HG03378 (cell line): ENCODE data around the gene CD84.
"Not testable (repeated sequence)": the region's sequence is repeated elsewhere in the genome, so short reads cannot be mapped to it uniquely, and the experiment has no call there.

ENCODE experiments used
- ATAC-seq: cut with Tn5 transposase; IDR thresholded peaks from one replicate; pipeline ENCODE4 v1.9.1; 2021; ENCODE audit warnings: mild to moderate bottlenecking, moderate library complexity; ENCODE audit not compliant: unreplicated experiment

CD84 gene, protein sequence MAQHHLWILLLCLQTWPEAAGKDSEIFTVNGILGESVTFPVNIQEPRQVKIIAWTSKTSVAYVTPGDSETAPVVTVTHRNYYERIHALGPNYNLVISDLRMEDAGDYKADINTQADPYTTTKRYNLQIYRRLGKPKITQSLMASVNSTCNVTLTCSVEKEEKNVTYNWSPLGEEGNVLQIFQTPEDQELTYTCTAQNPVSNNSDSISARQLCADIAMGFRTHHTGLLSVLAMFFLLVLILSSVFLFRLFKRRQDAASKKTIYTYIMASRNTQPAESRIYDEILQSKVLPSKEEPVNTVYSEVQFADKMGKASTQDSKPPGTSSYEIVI

DNA sequence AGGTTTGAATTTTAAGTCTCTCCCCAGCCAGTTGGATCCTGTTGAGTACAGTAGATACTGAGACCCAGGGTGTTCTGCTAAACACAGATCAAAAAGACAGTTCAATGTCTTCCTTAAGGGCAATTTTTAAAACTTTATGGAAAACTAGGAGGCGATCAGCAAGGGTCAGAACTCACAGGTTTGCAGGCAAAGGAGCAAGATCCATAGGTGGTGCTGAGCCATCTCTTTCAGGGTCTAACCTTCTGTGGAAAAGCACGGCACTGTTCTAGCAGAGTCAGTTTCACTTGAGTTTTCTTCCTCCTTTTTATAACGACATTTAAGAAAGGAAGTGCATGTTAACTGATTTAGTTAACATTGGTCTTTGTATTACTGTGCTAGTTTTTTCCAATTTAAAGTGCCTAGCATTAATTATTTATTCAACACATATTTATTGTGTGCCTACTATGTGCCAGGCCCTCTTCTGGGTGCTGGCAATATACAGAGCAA, at the start of gene CD84:
TSS of gene CD84 (minus strand) at position 281 of the 486 bp plus-strand sequence. CDS start at position 222, 59 bp downstream.
- ATAC-seq: no peak

DNA sequence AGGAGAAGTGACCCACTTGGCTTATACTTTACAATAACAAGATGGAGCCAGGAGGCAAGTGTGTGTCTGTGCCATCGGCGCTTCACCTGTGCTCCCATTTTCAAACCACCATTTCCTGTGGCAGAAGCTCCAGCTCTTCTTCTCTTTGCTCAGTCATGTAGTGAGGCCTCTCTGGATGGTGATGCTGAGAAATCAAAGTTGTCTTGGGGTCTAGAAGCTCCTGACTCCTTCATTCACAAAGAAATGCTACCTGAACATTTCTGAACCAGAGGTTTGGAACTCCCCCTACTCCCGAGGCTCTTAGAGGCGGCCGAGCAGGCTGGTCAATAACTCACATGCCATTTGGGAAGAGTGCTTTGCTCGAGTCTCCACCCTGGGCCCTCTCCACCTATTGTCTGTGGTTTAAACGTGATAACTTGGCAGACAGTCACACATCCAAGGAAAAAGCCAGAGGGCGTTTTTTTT, 49.5 kb upstream of the CD84 start:
- no peak for ATAC-seq

DNA sequence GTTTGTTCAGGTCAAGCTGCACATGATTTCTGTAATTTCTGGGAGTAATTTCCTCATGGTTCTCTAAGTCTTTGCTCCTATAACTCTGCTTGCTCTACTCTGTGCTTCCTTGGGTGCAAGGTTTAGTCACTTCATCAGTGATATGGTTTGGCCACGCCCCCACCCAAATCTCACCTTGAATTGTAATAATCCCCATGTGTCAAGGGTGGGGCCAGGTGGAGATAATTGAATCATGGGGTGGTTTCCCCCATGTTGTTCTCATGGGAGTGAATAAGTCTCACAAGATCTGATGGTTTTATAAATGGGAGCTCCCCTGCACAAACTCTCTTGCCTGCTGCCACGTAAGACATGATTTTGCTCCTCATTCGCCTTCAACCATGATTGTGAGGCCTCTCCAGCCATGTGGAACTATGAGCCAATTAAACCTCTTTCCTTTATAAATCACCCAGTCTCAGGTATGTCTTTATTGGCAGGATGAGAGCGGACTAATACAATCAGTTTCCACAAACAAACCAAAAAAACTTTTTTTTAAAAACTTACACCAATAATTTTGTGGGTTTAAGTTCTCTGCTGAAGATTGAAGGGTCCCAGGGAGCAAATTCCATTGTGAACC, 48.5 kb upstream of the CD84 start:
- ATAC-seq: not testable (repeated sequence)

DNA sequence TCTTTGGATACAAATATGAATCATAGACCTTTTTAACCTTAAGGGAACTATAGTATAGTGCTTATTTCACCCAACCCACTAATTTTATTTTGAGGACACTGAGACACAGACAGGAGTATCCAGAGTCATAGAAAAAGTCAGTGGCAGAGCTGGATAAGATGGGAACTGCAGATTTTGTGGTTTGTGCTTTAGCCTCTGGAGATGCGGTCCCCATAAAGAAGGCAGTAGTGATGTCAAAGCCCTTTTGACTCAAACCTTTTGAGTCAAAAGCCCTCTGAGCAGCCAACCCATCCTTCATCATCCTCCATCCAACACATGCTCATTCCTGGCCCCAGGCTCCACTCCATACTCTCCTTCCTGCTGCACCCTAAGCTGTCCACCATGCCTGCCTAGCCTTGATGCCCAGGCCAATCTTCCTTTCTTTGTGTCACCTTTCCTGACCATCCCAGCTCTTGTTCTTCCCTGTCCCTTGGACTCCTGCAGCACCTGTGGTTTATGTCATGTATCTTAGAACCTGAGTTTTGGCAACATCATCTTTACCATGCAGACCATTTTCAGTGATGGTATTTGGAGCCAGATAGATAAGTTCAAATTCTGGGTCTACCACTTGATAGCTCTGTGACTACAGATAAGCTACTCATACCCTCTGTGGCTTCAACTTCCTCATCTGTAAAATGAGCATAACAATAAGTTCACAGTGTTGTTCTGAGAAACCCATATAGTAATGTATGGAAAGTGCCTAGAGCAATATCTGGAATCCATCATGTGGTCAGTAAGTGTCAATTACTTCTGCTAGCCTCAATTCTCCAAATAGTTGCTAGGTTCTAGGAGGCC, 47.4 kb upstream of the CD84 start:
- ATAC-seq: no peak

- ATAC-seq: no peak
Observed at GRCh38 chr1:160625725-160626498, 46.6 kb upstream of the CD84 start.

DNA sequence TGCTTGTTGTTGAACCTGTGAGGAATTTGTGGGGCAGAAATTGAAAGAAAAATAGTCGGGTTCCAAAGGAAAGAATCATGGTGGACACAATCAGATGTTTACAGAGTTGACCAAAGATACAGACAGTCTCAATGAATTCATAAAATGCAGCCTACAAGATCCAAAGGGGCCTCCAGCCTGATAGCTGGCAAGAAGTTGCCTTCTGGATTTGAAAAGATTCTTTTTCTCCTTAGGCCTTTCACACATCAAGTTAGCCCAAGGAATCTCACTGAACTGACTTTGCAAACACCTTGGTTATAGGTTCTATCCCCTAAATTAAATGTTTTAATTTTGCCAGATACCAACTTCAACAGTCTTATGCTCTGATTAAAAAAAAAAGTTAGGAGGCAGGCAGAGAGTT, 46.0 kb upstream of the CD84 start:
- ATAC-seq: no peak

DNA sequence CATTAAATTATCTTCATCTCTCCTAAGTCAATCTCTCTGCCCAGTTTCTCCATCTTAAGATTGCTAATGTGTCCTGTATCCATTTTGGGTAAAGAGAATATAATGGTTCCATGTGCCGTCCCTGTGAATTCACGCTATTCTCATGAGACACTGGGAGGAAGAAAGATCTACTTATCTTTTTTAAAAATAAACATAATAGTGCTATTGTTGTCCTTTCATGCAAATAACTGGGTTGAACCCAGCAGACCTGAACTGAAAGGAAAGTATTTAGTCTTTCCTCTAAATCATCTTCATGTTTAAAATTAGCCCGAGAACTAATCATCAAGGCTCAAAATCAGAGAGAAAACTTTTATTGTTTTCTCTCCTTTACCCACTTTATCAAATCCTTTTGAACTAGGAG, 45.2 kb upstream of the CD84 start:
- peak; percentile 22 for ATAC-seq

GRCh38 chr1:160623862-160624261, 44.6 kb upstream of the CD84 start:
- ATAC-seq: peak; percentile 16

DNA sequence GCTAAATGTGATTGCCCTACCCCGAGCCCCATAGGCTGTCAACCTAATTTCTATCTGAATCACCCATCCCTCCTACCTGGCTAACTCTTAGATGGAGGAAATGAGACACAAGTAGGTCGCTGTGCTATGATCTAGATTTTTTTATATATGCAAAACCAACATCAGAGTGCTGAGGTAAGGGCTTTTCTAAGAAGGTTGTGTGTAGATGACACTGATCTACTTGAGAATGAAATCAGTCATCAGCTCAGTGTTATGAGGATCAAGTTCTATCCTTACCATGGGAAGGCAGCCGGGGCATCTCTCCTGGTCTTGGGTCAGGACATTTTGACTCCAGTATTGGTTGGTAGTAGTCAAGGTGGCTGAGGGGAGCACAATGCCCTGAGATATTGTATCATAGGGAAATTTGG, 43.9 kb upstream of the CD84 start:
- no peak for ATAC-seq

- no peak for ATAC-seq
Observed at GRCh38 chr1:160622501-160623226, 43.4 kb upstream of the CD84 start.

- no peak for ATAC-seq
Observed at GRCh38 chr1:160621633-160622413, 42.5 kb upstream of the CD84 start.

- no peak for ATAC-seq
Observed at GRCh38 chr1:160620942-160621632, 41.8 kb upstream of the CD84 start.

- ATAC-seq: no peak
Observed at GRCh38 chr1:160619742-160620277, 40.5 kb upstream of the CD84 start.

DNA sequence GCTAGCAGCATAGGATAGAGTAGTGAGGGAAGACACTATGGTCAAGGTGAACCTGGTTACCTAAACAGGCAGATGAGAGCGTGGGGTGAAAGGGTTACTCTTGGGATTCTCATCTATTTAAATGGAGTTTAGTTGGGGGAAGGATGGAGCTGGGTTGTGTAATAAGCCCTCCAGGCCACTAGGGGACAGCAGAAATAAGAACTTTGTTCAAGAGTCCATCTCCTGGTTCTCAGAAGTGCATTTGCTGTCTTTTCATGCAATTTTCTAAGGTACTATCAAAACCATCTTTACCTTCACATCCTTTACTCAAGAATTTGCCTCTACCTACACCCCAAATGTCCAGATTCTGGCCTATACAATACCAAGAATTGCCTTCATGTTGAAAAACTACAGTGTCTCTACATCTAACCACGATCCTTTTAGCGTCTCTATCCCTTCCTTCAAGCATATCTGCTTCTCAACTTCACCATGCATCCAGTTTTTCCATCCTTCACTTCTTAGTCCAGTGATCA, 39.5 kb upstream of the CD84 start:
- no peak for ATAC-seq

DNA sequence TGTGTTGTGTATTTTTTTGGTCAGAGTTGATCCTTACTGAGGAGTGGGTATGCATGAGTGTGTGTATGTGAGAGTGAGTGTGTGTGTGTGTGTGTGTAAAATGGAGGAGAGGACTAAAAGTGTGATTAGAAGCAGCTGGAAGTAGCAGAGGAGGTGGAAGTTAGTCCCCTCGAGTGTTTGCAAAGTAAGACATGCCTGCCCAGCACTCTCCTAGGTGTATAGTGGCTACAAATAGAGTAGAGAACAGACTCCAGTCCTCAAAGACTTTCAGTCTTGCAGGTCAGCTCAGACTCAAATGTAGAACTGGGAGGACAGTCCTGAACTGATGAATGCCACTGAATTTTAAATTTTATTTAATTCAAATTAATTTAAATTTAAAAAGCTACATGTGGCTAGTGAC, 39.0 kb upstream of the CD84 start:
- ATAC-seq: no peak

GRCh38 chr1:160615660-160616059, 36.4 kb upstream of the CD84 start:
- no peak for ATAC-seq

DNA sequence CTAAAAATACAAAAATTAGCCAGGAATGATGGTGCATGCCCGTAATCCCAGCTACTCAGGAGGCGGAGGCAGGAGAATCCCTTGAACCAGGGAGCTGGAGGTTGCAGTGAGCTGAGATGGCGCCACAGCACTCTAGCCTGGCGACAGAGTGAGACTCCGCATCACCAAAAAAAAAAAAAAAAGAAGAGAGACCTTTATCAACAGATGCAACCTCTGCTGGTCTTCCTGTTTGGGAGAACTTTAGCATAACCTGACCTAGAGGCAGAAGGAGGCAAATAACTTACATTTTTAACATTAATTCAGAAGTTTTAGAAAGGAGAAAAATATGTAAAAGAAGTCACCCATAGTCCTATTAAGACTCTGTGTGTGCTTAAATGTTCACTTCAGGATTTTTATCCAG, 35.1 kb upstream of the CD84 start:
- no peak for ATAC-seq

GRCh38 chr1:160612613-160613218, 33.4 kb upstream of the CD84 start:
- ATAC-seq: no peak
